Urinary bladder (tissue), 4 donors: ENCODE data around the gene DGKB. TPM values are rescaled to one million over a fixed set of nuclear protein-coding genes. Genes with fewer than 3 reads are reported as not detected.

Experiments used
- DNase-seq: peaks from one replicate; pipeline ENCODE4 v3.0.0-alpha.2; 2015; ENCODE audit errors: extremely low spot score
- H3K27ac ChIP-seq: one replicate; pipeline ENCODE4 v1.5.1; 2013; ENCODE audit warnings: low read depth, mild to moderate bottlenecking, moderate library complexity
- H3K36me3 ChIP-seq: one replicate; pipeline ENCODE4 v1.6.1; 2013; ENCODE audit warnings: mild to moderate bottlenecking, moderate library complexity; ENCODE audit not compliant: insufficient read depth
- H3K4me1 ChIP-seq: one replicate; pipeline ENCODE4 v1.6.1; 2013; ENCODE audit warnings: mild to moderate bottlenecking, moderate library complexity; ENCODE audit not compliant: insufficient read depth
- H3K4me3 ChIP-seq: one replicate; pipeline ENCODE4 v1.5.1; 2013; ENCODE audit warnings: low read depth, low read length
- WGBS: extraction: QIAGEN DNeasy Blood & Tissue Kit; methylation state at CpG from one replicate; pipeline ENCODE4 v1.1.7; 2013; 5-methylcytosine and 5-hydroxymethylcytosine counted together
- polyA plus RNA-seq: library from polyadenylated mRNA; stranded (reverse); fragments of 200-250 nt; gene quantifications from one replicate; pipeline ENCODE4 v1.2.3, GENCODE V29; 2013
- total RNA-seq: library from RNA; depleted of rRNA; stranded (reverse); fragments of >200 nt; gene quantifications from one replicate; pipeline ENCODE4 v1.2.3, GENCODE V29; 2014
- donor health status: healthy with polysubstance abuse.
- donor health status: healthy.

The DGKB gene
- total and polyA plus RNA-seq, 2 donors: 1.2 to 22.5 TPM

- Histone ChIP-seq H3K27ac (no peak overlapping the region), H3K4me1 (no peaks in the 10 kb centered on the region), H3K36me3 (no peaks in the 10 kb centered on the region), H3K4me3 (no peak overlapping the region)
- DNase-seq: no peak
- WGBS: 84% methylated on average over 2 of the region's 2 CpGs
These were observed 317.3 kb downstream of the DGKB start for GRCh38 chr7:14585232-14585631.

- H3K4me1 ChIP-seq: no peaks in the 10 kb centered on the region
- DNase-seq: no peak
- no peaks in the 10 kb centered on the region for H3K36me3 ChIP-seq
- no peak overlapping the region for H3K27ac ChIP-seq
- H3K4me3 ChIP-seq: no peak overlapping the region
These were observed 319.0 kb downstream of the DGKB start for GRCh38 chr7:14583518-14583917.

DNA sequence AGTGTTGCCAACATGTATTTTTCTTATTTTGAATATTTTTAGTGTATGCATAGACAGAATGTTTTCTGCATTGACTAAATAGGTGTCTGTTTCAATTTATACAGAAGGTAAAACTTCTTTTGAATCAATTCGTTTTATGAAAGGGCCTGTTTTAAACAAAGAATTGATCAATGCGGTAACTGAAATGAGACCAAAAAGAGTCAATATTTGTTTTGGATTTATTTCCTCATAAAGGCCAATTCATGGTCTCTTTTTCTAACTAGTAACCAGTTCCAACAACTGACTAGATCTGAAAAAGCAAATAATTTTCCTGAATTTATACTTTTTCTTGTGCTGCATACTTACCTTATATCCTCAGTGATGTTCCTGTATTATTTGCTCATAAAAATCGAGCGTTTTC lies 320.5 kb downstream of the DGKB start:
- no peaks in the 10 kb centered on the region for H3K4me1 ChIP-seq
- H3K27ac ChIP-seq: no peak overlapping the region
- WGBS: 70% methylated on average over 4 of the region's 4 CpGs
- H3K36me3 ChIP-seq: no peaks in the 10 kb centered on the region
- no peak for DNase-seq
- H3K4me3 ChIP-seq: no peak overlapping the region

- H3K4me3 ChIP-seq: no peak overlapping the region
- no peaks in the 10 kb centered on the region for H3K4me1 ChIP-seq
- no peaks in the 10 kb centered on the region for H3K36me3 ChIP-seq
- 80% methylated on average over 2 of the region's 2 CpGs for WGBS
- no peak for DNase-seq
- no peak overlapping the region for H3K27ac ChIP-seq
These were observed 322.6 kb downstream of the DGKB start for GRCh38 chr7:14579971-14580370.

DNA sequence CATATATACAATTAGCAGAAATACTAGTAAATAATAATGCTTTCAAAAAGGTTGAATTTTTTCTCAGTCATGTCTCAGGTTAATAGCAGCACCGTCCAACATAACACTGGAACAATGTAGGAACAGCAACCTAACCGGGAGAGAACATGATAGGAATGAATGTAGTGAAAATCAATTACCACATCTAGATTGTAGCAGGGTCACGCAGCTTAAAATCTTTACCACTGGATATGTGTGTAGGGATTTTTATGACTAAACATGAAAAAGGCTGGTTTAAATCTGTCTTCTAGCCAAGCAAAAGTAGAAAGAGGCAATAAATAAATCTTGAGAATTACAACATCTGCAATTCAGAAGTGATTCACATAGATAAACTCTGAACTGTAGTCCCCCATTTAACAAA lies 326.0 kb downstream of the DGKB start:
- DNase-seq: no peak
- H3K36me3 ChIP-seq: no peaks in the 10 kb centered on the region
- no peak overlapping the region for H3K27ac ChIP-seq
- no peak overlapping the region for H3K4me3 ChIP-seq
- H3K4me1 ChIP-seq: no peaks in the 10 kb centered on the region
- 74% methylated on average over 3 of the region's 3 CpGs for WGBS

DNA sequence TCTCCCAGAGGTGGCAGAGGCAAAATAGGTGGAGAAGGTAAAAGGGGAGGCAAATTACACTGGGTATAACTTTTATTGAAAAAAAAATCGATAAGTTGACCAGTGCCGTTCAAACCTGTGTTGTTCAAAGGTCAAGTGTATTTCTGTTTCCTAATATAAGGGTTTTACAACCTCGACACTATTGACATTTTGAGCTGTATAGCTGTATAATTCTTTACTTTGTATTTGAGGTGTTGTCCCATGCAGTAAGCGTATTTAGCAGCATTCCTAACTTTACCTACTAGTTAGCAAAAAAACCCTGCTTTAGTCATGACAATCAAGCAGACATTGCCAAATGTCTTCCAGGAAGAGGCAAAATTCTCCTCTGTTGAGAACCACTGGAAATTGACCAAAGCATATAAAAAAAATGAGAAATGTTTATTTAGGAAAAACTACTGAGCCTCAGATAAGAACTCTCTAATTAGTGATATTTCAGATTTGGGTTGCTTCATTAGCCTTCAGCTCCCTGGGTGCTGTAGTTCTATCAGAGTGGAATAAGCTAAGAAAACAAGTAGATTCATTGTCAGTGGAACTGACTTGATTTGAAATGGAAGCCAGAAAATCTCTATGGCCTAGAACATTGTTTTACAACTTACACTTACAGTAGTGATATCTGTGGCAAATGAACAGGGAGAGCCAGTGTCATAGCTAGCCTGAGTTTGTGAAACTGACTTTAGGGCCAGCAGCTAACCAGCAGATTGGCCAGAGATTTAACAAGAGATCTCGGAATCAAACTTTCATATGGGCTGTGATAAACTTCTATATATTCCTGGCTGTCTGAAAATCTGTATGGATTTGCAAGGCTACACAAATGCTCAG lies 331.6 kb downstream of the DGKB start:
- Histone ChIP-seq H3K4me1 (no peaks in the 10 kb centered on the region), H3K4me3 (no peak overlapping the region), H3K27ac (no peak overlapping the region), H3K36me3 (no peaks in the 10 kb centered on the region)
- DNase-seq: no peak
- 92% methylated on average over 5 of the region's 5 CpGs for WGBS

DNA sequence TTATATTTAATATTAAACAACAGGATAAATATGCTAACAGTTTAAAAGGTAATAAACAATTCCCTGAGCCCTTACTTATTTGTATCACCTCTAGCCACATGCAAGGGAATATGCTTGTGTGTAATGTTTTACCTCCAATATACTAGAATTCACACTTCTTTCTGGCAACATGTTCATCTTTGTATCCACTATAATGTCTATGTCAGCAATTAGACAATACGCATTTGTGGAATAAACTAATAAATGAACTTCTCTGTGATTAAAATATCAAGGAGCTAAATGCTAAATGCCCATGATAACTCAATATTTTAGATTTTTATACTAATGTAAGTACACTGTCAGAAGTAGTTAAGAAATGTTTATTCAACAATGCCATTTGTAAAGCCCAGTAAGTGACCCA lies 350.5 kb downstream of the DGKB start:
- H3K4me1 ChIP-seq: no peaks in the 10 kb centered on the region
- 93% methylated on average over 1 of the region's 1 CpG for WGBS
- no peak for DNase-seq
- peaks cover 2% of the 10 kb centered on the region for H3K36me3 ChIP-seq
- H3K4me3 ChIP-seq: no peak overlapping the region
- H3K27ac ChIP-seq: no peak overlapping the region

- Histone ChIP-seq H3K4me1 (no peaks in the 10 kb centered on the region), H3K4me3 (no peak overlapping the region), H3K36me3 (peaks cover 2% of the 10 kb centered on the region), H3K27ac (no peak overlapping the region)
- 64% methylated on average over 1 of the region's 1 CpG for WGBS
- peak; percentile 3 for DNase-seq
These were observed 351.2 kb downstream of the DGKB start for GRCh38 chr7:14551310-14551709.

DNA sequence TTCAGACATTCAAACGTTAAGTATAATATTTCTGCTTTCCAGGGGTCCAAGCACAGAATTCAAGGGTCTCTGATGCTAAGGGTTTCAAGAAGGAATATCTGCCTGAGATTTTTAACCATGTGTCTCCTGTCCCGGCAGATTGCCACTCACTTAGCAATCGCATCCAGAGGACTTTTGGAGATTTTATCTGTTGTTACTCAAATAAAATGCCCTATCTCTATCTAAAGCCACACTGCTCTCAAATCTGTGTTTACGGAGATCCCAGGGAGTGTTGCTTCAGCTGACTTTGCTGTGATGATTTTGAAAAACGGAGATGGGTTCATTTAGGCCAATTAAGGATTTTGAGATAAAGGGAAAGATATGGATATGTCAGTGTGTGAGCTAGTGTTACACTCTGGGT lies 359.9 kb downstream of the DGKB start:
- Histone ChIP-seq H3K4me1 (no peaks in the 10 kb centered on the region), H3K4me3 (no peak overlapping the region), H3K36me3 (no peaks in the 10 kb centered on the region), H3K27ac (no peak overlapping the region)
- 44% methylated on average over 5 of the region's 5 CpGs for WGBS
- DNase-seq: no peak

- no peak for DNase-seq
- no peak overlapping the region for H3K27ac ChIP-seq
- H3K36me3 ChIP-seq: no peaks in the 10 kb centered on the region
- no peak overlapping the region for H3K4me3 ChIP-seq
- H3K4me1 ChIP-seq: no peaks in the 10 kb centered on the region
- WGBS: 97% methylated on average over 3 of the region's 3 CpGs
These were observed 381.4 kb downstream of the DGKB start for GRCh38 chr7:14521183-14521582.

DNA sequence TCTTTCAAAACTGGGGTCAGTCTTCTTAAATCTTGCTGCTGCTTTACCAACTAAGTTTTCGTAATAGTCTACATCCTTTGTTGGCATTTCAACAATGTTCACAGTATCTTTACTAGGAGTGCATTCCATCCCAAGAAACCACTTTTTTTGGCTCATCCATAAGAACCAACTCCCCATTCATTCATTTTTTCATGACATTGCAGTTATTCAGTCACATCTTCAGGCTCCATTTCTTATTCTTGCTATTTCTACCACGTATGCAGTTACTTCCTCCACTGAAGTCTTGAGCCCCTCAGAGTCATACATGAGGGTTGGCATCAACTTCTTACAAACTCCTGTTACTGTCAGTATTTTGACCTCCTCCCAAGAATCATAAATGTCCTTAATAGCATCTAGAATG lies 392.3 kb downstream of the DGKB start:
- no peaks in the 10 kb centered on the region for H3K4me1 ChIP-seq
- H3K4me3 ChIP-seq: no peak overlapping the region
- 84% methylated on average over 2 of the region's 2 CpGs for WGBS
- H3K36me3 ChIP-seq: no peaks in the 10 kb centered on the region
- DNase-seq: no peak
- H3K27ac ChIP-seq: no peak overlapping the region

- H3K4me1 ChIP-seq: no peaks in the 10 kb centered on the region
- H3K4me3 ChIP-seq: no peak overlapping the region
- H3K36me3 ChIP-seq: no peaks in the 10 kb centered on the region
- WGBS: 56% methylated on average over 3 of the region's 3 CpGs
- no peak for DNase-seq
- H3K27ac ChIP-seq: no peak overlapping the region
These were observed 394.9 kb downstream of the DGKB start for GRCh38 chr7:14507617-14508016.

DNA sequence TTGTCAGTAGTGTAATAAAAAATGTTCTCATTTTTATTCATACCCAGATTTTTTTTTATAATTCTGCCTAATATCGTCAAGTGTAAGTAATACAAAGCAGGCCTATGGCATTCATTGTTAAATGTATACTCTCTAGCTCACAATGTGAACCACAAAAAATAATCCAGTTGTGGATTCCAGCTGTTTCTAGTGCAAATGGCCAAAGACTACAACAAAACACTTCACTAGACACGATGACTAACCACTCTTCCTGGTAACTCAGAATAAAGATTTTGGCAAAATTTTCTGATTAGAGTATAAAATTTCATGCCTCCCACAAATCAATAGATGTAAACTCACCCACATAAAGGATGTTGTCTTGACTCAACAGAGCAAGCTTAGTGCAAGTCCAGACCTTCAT lies 396.6 kb downstream of the DGKB start:
- Histone ChIP-seq H3K36me3 (no peaks in the 10 kb centered on the region), H3K27ac (no peak overlapping the region), H3K4me1 (no peaks in the 10 kb centered on the region), H3K4me3 (no peak overlapping the region)
- WGBS: 78% methylated on average over 2 of the region's 2 CpGs
- no peak for DNase-seq

DNA sequence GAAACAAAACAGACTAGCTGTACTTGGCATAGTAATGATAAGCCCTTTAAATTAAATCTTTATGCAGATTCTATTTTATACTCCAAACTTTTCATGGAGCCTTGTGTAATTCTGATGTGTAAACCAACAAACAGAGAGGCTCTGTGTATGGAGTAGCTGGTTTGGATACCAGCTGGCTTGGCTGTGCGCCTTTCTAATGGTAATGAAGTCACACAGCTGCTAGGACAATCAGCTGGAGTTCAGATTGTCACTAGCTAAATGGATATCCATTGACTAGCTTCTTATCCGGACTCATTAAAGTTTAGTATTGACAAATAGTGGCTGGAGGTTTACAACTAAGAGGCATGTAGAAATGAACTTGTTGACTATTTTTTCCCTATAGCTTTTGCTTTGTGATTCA lies 398.4 kb downstream of the DGKB start:
- Histone ChIP-seq H3K36me3 (no peaks in the 10 kb centered on the region), H3K4me3 (no peak overlapping the region), H3K27ac (no peak overlapping the region), H3K4me1 (no peaks in the 10 kb centered on the region)
- no peak for DNase-seq
- 81% methylated on average over 2 of the region's 2 CpGs for WGBS

DNA sequence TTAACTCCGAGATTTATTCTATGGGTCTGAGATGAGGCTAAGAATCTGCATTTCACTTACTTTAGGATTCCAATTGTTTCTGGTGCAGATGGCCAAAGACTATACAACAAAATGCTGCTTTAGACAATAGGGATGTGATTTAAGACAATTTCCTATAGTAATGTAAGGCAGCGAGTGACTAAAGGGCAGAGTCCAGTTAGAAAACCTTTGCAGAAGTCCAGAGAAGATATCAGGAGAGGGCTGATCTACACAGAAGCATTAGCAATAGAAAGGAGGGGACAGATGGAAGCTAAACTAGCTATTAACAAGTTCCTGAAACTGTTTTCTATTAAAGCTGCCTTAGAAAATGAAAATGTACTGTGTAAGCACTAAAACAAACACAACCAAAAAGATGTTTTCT lies 398.9 kb downstream of the DGKB start:
- Histone ChIP-seq H3K4me3 (no peak overlapping the region), H3K4me1 (no peaks in the 10 kb centered on the region), H3K27ac (no peak overlapping the region), H3K36me3 (no peaks in the 10 kb centered on the region)
- DNase-seq: no peak
- 88% methylated on average over 2 of the region's 2 CpGs for WGBS
